ENCODE measurements around the gene SH3TC2.

The SH3TC2 gene

GRCh38 chr5:148967783-148968182 is 95.1 kb downstream of the SH3TC2 start:
- no peak for DNase-seq

GRCh38 chr5:148966938-148967337 is 95.9 kb downstream of the SH3TC2 start:
- DNase-seq = no peak

DNA sequence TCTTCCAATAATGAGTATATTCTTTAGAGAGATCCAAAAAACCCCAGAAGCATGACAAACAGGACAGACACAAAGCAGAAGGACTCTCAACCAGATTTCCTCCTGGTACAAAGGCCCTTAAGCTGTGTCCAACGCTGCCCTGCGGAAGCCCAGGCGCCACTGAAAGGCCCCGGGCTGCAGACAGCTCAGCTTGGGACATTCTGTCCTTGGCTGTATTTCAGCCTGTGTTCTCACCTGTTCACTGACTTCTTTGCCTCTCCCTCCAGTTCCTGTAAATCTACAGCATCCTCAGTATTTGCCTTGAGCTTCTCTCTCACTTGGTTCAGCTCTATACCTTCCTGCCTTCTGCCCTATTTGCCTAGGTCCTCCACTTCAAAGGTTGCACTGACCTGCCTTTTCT is 96.5 kb downstream of the SH3TC2 start:
- DNase-seq = no peak

DNA sequence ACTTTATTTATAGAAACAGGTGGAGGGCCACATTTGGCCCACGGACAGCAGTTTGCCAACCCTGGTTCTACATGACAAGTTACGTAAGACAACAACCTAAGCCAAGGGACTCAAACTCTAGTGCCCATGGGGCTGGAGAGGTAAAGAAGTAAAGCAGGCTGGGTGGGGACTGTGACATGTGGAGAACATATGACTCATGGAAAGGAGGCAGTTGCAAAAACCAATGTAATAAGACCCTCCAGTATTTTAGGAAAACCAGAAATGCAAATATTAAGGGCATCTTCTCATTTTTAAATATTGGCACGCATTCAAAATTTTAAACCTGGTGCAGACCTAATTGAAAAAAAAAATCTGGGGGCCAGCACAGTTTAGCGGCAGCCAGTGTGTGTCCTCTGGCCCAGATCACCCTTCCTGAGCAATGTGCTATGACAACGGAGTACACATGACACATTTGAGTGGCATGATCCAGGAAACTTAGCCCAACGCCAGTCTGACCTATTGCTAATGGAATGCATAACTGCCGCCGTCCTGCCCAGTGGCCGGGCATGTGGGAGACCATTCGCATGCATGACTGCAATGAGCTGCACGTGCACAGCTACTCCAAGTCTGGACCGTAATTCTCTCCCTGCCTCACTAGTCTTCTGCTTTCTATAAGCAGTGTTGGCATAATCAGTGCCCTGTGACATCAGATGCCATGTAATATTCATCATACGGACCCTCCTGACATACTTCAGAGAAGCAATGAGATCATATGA is 97.2 kb downstream of the SH3TC2 start:
- DNase-seq = no peak

DNA sequence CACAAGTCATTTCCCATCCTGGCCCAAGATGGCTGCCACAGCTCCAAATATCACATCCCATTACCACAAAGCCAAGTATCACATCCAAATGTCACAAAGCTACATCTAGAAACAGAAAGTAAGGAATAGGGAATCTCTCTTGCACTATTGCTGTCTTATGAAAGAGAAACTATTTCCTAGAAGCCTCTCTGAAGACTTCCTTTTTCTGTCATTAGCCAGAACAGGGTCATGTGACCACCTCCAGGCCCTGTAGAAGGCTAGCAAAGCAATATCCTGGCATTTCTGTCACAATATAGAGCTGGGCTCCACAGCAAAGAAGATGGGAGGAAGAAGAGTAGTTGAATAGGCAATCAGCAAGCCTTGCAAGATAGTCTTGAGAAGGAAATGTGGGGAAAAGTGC is 99.2 kb downstream of the SH3TC2 start:
- no peak for DNase-seq

GRCh38 chr5:148962761-148963324 is 100.0 kb downstream of the SH3TC2 start:
- DNase-seq = no peak

DNA sequence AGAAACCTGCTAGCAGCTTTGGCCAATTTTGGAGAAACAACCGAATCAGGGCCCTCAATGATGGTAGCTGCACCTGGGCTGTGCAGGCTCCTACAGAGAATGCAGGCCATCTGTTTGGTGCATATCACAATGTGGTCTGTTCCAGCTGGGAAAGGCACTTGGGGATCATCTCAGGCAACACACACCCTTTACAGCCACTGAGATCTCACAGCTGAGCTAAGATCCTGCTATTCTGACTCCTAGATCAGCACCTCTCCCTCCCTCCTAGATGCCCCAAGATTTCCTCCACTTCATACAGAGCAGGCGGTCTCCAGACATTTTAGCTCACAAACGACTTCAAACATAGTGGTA is 100.7 kb downstream of the SH3TC2 start:
- no peak for DNase-seq

GRCh38 chr5:148961261-148962199 is 101.3 kb downstream of the SH3TC2 start:
- no peak for DNase-seq

DNA sequence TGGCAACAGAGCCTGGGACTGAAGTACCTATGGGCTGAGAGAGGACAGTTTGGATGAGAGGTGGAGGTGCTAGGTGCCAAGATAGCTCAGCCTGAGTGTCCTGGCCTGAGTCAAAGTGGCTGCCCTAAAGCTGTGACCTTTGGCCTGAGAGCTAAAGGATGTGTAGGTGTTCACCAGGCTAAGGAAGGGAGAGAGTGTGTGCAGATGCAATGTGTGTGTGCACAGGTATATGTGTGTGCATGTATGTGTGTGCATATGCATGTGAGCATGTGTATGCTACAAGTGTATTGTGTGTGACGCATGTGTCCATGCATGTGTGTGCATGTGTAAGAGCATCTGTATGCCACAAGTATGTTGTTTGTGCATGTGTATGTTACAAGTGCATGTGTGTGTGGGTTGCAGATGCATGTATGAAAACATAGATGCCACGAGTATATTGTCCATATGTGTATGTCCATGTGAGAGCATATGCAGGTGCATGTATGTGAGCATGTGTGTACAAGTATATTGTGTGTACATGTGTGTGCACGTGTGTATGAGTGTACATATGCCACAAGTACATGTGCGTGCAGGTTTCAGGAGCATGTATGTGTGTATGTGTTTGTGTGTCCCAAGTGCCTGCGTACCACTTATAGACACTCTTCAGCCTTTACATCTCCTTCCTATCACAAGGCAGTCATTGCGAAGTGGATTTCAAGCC is 102.6 kb downstream of the SH3TC2 start:
- no peak for DNase-seq

DNA sequence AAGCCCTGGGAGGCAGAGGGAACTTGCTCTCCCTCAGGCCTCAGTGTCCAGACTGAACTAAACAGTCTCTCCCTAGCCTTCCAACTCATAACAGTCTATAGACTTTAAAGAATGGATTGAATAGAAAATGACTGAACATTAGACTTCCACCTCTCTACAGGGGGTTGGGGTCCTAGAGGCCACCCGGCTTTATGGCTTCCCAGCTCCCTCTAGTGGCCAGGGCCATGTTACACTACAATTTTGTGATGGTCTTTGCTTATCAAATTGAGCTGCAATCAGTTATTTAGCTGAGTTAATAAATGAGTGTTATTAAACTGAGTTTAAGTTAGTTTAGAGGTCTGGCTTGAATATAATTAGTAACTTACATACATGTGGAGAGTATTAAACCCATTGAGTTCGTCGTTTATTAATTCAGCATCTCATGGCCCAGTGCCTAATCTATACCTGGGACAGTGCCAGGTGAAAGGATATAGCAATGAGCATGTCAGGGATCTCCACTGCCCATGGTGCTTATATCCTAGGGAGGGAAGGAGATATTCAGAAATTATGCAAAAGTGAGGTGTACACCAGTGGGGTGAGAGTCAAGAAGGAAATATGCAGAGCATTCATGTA is 105.2 kb downstream of the SH3TC2 start:
- peak; percentile 69 for DNase-seq

DNA sequence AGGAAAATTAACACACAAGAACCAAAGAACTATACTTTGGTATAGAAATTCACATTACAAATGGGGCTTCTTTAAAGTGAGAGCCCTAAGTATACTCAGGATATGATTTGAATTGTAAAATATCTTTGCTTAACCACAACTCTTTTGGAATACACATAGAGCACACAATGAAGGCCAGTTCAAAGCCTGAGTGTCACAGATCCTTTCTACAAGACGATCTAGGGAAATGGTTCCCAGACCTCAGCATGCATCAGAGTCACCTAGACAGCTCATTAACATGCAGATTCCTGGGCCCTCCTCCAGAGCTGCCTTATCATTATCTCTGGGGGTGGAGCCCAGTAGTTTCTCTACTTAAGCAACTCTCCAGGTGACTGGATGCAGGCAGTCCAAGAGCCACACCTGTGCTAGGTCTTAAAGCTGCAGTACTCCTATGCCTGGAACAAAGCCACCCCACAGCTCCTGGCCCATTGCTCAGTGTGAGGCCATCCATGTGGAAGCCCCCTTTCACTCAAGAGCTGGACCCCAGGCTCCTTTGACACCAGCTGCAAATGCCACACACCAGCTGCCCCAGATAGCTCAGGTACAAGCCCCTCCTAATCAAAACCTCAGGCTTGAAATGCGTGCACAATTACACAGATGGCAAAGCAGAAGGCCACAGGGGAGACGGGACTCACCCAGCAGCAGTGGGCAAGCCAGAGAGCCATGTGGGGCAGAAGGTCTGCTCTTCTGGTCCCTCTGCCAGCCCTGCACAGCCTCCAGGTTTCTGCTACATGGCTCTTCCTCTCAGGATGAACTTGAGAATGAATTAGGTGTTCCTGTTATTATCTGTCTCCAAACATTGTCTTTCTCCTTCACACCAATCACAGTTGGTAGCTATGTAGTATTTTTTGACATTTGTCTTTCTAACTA is 106.1 kb downstream of the SH3TC2 start:
- DNase-seq = no peak
